ENCODE measurements around the gene SHISA6.

Gene SHISA6

DNA sequence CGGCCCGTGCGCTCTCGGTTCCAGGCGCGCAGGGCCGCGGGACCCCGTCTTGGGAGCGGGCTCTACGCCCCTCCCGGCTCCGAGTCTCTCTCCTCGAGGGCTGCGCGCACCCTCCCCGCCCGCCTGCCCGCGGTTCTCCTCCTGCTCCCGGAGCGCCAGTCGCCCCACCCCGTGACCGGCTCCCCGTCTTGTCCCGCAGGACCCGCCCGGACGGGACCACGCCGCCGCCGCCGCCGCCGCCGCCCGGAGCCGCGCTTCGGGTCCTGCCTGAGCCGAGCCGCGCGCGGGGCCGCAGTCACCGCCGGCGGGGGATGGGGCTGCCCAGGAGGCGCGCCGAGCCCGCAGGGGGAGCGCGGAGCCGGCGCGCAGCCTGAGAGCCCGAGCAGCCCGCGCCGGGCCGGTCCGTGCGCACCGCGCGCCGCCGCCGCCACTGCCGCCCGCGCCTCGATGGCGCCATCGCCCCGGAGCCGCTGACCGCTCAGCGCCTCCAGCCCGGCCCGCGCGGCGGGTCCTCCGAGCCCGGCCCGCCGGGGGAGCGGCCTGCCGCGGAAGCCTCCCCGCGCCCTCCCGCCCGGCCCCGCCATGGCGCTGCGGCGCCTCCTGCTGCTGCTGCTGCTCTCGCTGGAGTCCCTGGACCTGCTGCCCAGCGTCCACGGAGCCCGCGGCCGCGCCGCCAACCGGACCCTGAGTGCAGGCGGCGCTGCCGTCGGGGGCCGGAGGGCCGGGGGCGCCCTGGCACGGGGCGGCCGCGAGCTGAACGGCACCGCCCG lies at the start of gene SHISA6:
Gene SHISA6 (plus strand): TSS at position 373 of the 770 bp plus-strand sequence.
- DNase-seq: no peak

- no peak for DNase-seq
Measured at GRCh38 chr17:11195801-11196200, 45.2 kb upstream of the SHISA6 start.

GRCh38 chr17:11204991-11205390 lies 36.0 kb upstream of the SHISA6 start:
- DNase-seq: no peak

DNA sequence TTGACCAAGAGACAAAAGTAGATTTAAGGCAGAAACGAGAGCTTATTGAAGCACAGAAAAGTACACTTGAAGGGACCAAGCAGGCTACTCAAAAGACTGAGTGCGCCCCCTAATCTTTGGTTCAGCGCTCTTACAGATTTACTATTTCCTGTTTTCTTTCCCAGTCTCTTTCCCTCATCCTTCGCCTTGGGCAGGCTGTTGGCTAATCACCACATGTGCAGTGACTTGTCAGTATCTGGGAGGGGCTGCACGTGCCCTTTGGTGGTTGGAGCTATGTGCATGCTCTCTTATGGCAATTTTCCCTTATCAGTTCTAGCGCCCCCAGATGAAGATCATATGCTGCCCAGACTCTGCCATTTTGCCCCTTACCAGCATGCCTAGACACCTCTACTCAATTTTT lies 35.4 kb upstream of the SHISA6 start:
- DNase-seq: no peak

- no peak for DNase-seq
Measured at GRCh38 chr17:11209906-11210305, 31.1 kb upstream of the SHISA6 start.

DNA sequence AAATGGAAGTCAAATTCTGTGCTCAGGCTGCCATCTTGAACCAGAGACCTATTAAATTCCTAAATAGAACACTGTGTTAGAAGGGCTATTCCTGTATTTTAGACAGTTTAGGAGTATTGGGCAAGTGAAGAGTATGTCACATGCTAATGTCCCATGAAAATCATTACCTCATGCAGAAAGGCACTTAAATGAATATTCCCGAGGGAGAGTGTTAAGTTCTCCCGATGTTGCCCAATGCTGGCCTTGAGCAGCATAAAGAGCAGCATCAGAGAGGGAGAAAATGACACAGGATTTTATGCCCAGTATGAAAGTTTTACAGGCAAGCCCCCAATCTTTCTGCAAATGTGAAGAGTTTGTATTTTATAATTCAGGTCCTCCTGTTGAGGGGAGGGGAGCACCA lies 28.2 kb upstream of the SHISA6 start:
- DNase-seq: no peak

GRCh38 chr17:11216976-11217375 lies 24.0 kb upstream of the SHISA6 start:
- no peak for DNase-seq

DNA sequence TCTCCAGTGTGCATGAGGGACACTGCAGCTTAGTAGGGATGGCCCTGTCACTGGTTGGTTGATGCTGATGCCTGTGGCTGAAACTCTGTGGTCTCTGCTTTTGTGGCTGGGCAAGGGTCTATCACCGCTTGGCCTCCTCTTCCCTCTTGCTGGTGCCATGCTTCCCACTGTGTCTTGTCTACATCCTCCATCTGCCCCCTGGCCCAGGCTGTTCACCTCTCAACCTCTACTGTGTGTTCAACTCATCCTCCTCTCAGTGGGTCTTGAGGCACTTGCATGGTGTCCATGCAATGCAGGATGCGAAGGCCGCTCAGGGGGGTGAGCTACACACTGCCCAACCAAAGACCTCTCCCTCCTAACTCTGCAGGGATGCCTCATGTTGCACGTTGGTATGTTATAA lies 19.8 kb upstream of the SHISA6 start:
- DNase-seq: no peak

DNA sequence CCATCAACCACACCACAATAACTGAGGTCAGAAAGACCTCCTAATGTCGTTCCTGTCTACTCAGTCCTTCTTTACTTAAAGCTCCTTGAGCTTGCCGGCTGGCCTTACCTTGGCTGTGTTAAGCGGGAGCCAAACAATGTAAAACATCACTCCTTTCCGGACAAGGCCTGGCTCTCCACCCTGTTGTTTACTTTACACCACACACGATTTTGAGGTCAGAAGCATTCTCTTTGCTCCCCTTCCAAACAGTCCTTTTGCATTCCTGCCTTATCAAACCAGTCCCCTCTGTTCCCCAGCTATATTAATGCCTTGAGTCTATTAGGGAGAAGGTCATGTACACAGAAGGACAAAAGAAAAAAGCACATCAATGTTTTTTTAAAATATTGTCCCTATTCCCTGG lies 19.3 kb upstream of the SHISA6 start:
- DNase-seq: no peak

GRCh38 chr17:11238705-11239104 lies 2.3 kb upstream of the SHISA6 start:
- no peak for DNase-seq

DNA sequence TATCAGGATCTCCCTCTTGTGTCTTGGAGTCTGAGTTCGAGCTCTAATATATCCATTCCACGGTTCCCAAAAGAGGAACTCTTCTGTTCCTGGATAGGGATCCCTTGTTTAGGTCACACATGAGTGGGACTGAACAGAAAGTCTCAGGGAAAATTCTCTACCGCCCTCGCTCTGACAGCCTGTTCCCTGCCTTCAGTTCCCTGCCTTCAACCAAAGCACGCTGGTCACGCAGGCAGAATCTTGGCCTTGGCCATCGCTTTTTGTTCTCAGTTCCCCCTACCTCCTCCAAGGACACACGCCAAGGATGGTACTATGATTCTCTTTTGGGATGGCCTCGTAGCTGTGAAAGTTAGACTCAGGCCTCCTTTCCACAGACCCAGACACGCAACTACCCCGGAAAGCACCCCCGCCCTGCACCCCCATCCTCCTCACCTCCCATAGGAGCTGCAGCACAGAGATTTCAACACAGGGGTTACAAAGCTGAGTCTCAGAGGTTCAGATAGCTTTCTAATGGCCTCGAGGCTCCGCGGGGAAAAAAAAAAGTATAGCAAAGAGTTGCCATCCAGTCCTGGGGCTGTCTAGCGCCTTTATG lies 1.5 kb upstream of the SHISA6 start:
- DNase-seq: no peak

DNA sequence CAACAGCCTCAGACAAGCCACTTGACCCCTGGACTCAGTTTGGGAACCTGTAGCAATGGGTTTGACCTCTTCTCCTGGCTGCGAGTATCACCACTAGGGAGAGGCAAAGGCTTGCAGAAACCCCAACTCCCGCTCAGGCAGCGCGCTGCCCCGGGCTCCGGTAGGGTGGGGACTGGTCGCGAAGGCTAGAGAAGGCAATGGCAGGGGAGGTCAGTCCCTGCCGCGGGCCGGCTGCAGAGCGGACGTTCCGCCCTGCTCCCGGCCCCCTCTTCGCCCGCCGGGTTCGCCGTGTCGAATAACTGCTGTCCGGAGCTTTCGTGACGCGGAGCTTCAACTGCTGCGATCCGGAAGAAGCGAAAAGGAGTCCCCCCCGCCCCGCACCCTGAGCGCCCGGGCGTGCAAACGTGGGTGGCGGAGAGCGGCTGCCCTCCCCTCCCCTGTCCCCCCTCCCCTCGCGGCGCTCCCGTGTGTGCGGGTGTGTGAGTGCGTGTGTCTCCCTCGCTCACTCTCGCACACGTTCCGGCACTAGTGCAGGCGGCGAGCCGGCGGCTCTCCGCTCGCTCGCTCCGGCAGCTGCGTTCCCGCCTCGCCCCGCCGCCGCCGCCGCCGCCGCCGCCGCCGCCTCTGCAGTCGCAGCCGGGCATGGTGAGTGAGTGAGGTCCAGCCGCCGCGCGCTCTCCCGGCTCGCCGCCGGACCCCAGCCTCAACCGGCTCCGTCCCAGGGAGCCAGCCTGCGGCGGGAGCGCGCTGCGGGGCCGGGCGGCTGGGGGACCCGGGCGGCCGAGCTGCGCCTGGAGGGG lies 772 bp upstream of the SHISA6 start:
- DNase-seq: no peak

DNA sequence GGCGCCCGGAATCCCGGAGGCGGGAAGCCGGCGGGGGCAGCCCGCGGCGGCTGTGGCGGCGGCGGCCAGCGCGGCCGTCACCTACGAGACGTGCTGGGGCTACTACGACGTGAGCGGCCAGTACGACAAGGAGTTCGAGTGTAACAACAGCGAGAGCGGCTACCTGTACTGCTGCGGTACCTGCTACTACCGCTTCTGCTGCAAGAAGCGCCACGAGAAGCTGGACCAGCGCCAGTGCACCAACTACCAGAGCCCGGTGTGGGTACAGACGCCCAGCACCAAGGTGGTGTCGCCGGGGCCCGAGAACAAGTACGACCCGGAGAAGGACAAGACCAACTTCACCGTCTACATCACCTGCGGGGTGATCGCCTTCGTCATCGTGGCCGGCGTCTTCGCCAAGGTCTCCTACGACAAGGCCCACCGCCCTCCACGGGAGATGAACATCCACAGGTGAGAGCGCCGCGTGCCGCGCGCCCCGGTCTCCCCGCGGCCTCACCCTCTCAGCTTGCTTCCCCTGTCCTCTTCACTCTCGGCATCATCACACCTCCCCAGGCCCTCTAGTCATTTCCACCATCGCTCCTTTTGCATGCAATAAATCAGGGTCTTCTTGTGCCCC lies 706 bp downstream of the SHISA6 start:
- no peak for DNase-seq

GRCh38 chr17:11242411-11242810 lies 1.4 kb downstream of the SHISA6 start:
- DNase-seq: no peak

GRCh38 chr17:11244776-11245175 lies 3.8 kb downstream of the SHISA6 start:
- DNase-seq: no peak

DNA sequence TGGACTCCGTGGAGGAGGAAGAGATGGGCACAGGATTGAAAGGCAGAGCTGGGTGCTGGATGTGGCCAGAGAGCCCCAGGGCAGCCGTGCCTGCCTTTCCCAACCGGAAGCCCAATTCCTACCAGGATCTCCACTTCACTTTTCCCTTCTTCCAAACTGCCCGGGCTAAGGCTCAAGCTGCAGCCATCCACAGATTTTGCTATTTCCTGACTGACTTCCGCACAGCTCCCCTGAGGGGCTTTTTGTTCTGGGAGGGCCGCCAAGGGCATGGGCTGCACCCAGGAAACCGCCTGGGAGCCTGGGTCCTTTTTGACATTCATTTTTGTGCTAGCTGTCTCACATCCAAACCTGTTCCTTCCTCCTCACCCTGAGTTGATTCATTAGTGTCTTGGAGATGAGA lies 4.2 kb downstream of the SHISA6 start:
- DNase-seq: no peak

DNA sequence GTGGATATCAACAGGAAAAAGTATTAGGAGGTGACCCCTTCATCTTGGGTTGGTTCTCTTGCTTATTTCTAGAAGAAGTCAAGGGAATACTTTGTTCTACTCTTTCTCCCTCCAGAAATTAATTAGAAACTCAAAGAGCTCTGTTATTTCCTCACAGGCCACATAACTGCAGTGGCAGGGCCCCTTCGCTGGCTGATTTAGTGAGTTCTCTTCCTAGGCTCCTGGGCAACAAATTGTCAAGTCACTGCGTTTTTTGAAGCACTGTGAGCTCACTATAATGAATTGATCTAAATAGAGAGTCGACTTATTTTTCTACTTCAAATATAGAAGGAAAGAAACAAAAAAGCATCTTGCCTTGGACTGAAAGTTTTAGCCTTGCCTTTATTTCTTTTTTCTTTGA lies 4.8 kb downstream of the SHISA6 start:
- no peak for DNase-seq

DNA sequence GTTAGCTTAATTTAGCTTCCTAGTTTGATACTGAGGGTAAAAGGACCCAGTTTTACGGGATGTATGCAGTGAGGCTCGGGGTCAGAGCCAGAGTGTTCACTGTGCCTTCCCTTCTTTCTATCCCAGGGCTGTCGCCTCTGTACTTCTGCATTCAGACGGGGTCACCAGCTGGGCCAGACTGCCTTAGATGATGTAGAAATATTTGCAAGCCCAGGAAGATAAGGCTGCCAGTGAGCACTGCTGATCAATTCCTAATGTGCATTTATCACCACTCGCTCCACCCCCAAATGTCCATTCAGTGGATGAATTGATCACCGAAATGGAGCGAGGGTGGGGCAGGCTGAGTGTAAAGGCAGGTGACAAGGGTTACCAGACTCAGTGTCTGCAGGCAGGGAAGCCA lies 9.1 kb downstream of the SHISA6 start:
- DNase-seq: no peak

DNA sequence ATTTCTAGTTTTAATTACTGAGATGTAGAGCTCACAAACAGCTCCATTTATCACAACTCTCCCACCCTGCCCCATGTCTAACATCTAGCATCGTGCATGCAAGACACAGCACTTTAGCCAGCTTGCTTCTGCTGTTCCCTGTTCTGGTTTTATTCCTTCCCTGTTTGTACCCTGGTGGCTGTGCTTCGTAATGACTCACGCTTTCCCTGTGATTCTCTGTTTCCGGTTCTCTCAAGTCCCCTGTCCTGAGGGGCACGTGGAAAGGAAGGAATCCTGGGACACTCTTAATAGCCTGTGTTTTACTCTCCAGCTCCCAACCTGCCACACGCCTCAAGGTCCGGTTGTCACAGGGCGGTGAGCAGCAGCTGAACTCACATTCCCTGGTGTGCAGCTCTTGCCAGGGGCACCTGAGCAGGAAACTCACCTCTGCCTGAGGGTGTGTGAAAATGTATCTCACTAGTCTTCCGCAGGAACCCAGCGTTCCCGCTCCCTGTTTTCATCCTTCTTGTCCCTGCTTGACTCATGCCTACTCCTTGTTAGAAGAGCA lies 10.6 kb downstream of the SHISA6 start:
- no peak for DNase-seq

- DNase-seq: no peak
Measured at GRCh38 chr17:11252146-11252545, 11.1 kb downstream of the SHISA6 start.

GRCh38 chr17:11256877-11257276 lies 15.9 kb downstream of the SHISA6 start:
- DNase-seq: no peak

GRCh38 chr17:11264183-11264871 lies 23.3 kb downstream of the SHISA6 start:
- no peak for DNase-seq

All from NCI-H2029 treated with DMSO at 0.1 percent for 48 hours (cell line).